BJ (cell line): ENCODE results near the gene TYSND1. TPM values are rescaled to one million over a fixed set of nuclear protein-coding genes. Genes with fewer than 3 reads are reported as not detected.

ENCODE experiments used
- CTCF ChIA-PET: fragments of 350-600 bp; formaldehyde crosslinking; extraction: SDS; loops from one replicate; lab custom pipeline; 2021; ENCODE audit warnings: antibody characterized with exemption, inconsistent platforms; lab: Yijun Ruan, JAX
- POLR2A ChIA-PET: fragments of 300-600 bp; sonication (Branson Sonifier 250); formaldehyde crosslinking; extraction: SDS; loops from one replicate; lab custom pipeline; 2021; ENCODE audit warnings: antibody characterized with exemption; lab: Charles Lee
- DNase-seq: peaks from one replicate; pipeline ENCODE4 v3.0.0-alpha.2; 2011; ENCODE audit warnings: low read depth
- H3K27me3 ChIP-seq: 2 replicates; pipeline ENCODE4 v1.6.0; 2011; ENCODE audit warnings: low read length; ENCODE audit not compliant: control insufficient read depth, insufficient read depth
- H3K36me3 ChIP-seq: 2 replicates; pipeline ENCODE4 v1.5.1; 2011; ENCODE audit warnings: low read length; ENCODE audit not compliant: control insufficient read depth, insufficient read depth
- H3K4me3 ChIP-seq: 2 replicates; pipeline ENCODE4 v1.5.1; 2011; ENCODE audit warnings: low read depth, mild to moderate bottlenecking, control low read depth, low read length
- polyA plus RNA-seq: library from polyadenylated mRNA; depleted of rRNA; stranded (reverse); fragments of >200 nt; gene quantifications from 2 replicates; pipeline ENCODE4 v1.2.3, GENCODE V29; 2011
- TF ChIP-seq, protein P1 (sequence below): IDR thresholded peaks from 2 replicates; pipeline ENCODE4 v1.5.1; 2011; ENCODE audit warnings: low read depth, mild to moderate bottlenecking, control low read depth, inconsistent platforms, low read length, moderate library complexity; ENCODE audit not compliant: insufficient read depth

The TYSND1 gene
- polyA plus RNA-seq, 1 experiment = 5.3 TPM

DNA sequence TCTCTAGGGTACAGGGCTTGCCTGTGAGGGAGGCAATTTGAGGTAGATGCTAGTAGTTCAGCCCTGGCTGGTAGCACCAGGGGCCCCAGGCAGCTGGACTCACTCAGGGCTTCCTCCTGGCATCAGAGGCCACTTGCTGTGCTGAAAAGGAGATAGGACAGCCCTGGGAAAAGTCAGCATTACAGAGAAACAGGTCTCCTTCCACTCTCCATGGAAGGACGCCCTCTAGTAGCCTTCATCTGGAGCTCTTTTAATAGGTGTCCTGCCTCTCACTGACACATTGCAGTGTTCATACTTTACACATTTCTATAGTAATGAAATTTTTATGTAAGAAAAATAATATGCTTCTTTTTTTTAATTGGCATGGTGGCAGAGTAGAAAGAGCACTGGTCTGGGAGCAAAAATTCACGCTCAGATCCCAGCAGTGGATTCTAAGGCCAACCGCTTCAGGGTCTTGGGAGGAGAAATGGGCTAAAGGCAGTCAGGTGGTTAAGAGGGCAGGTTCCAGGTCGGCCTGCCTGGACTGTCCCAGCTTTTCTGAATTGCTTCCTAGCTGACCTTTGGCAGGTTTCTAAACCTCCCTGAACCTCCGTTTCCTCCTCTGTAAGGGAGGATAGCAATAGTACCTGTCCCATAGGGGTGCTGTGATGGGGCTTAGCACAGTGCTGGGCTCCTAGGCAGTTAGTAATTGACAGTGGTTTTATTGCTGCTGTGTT lies 49.6 kb downstream of the TYSND1 start:
- POLR2A ChIA-PET = no interaction called here
- H3K36me3 ChIP-seq = no peaks in the 10 kb centered on the region
- no peak overlapping the region for H3K4me3 ChIP-seq
- CTCF ChIA-PET = interaction anchor here (1.5 to 17.9 kb wide), 2 partner anchors 10 to 20 kb away, joined by 3 to 172 read pairs; no protein-coding TSS in a partner anchor
- TF ChIP-seq, protein P1, sequence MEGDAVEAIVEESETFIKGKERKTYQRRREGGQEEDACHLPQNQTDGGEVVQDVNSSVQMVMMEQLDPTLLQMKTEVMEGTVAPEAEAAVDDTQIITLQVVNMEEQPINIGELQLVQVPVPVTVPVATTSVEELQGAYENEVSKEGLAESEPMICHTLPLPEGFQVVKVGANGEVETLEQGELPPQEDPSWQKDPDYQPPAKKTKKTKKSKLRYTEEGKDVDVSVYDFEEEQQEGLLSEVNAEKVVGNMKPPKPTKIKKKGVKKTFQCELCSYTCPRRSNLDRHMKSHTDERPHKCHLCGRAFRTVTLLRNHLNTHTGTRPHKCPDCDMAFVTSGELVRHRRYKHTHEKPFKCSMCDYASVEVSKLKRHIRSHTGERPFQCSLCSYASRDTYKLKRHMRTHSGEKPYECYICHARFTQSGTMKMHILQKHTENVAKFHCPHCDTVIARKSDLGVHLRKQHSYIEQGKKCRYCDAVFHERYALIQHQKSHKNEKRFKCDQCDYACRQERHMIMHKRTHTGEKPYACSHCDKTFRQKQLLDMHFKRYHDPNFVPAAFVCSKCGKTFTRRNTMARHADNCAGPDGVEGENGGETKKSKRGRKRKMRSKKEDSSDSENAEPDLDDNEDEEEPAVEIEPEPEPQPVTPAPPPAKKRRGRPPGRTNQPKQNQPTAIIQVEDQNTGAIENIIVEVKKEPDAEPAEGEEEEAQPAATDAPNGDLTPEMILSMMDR = no peak
- no peaks in the 10 kb centered on the region; the same call in 1 of the 2 replicates for H3K27me3 ChIP-seq
- DNase-seq = no peak

DNA sequence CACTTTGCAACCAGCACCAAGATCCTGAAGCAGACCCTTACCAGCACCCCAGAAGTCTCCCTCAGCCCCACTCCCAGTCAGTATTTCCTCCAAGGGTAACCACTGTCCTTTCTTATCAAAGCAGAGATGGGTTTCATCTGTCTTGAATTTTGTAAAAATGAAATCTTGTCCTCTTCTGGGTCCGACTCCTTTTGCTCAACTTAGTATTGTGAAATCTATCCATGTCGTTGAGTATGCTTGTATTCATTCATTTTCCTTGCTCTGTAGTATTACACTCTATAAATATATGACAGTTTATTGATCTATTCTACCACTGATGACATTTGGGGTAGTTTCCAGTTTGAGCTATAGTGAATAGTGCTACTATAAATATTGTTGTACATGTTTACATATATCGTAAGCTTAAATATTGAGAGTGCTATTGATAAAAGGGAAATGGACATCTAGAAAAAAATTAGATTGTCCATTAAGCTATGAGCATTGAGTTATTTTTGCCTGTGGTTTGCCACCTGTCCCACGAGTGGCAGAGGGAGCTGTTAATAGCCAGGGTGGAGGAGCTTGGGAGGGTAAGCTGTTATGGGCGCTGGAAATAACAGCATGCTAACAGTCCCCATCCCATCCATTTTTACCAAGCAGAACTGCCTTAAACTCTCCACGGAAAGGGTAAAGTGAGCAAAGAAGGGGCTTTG lies 50.3 kb downstream of the TYSND1 start:
- no peak for DNase-seq
- Histone ChIP-seq H3K4me3 (no peak overlapping the region), H3K36me3 (no peaks in the 10 kb centered on the region), H3K27me3 (no peaks in the 10 kb centered on the region; the same call in 1 of the 2 replicates)
- CTCF ChIA-PET = interaction anchor here (0.6 to 17.9 kb wide), 5 partner anchors 9 to 1545 kb away, joined by 3 to 172 read pairs (median 4); no protein-coding TSS in a partner anchor
- TF ChIP-seq, protein P1 = no peak
- POLR2A ChIA-PET = no interaction called here

- H3K4me3 ChIP-seq = no peak overlapping the region
- CTCF ChIA-PET = interaction anchor here (1.4 to 17.9 kb wide), 2 partner anchors 23 to 52 kb away, joined by 4 to 172 read pairs; partner anchors contain the start of gene TYSND1
- no peaks in the 10 kb centered on the region; the same call in 1 of the 2 replicates for H3K27me3 ChIP-seq
- no peak for DNase-seq
- H3K36me3 ChIP-seq = no peaks in the 10 kb centered on the region
- POLR2A ChIA-PET = no interaction called here
- TF ChIP-seq, protein P1 = no peak
Measured at GRCh38 chr10:70094250-70094649, 52.2 kb downstream of the TYSND1 start.

GRCh38 chr10:70093335-70093944 lies 53.1 kb downstream of the TYSND1 start:
- DNase-seq = no peak
- Histone ChIP-seq H3K4me3 (no peak overlapping the region), H3K27me3 (no peaks in the 10 kb centered on the region; the same call in 1 of the 2 replicates), H3K36me3 (no peaks in the 10 kb centered on the region)
- ChIA-PET CTCF (interaction anchor here (1.1 to 17.9 kb wide), 3 partner anchors 12 to 53 kb away, joined by 4 to 172 read pairs (median 5); partner anchors contain the start of gene TYSND1), POLR2A (no interaction called here)
- TF ChIP-seq, protein P1 = no peak

DNA sequence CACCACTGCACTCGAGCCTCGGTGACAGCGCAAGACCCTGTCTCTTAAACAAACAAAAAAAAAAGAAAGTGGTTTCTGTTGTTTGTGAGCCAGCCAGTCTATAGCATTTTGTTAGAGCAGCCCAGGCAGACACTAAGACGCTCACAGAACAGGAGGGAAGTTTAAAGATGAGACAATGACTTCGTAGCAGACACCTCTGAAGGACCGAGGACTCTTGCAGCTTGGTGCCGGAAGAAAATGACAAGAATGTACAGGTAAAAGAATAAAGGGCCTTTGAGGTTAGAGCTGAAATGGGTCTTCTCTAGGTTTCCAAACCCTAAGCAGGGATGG lies 54.1 kb downstream of the TYSND1 start:
- no peak for DNase-seq
- ChIA-PET CTCF (interaction anchor here (0.6 to 17.9 kb wide), 4 partner anchors 11 to 24 kb away, joined by 3 to 172 read pairs (median 5); no protein-coding TSS in a partner anchor), POLR2A (no interaction called here)
- no peak overlapping the region for H3K4me3 ChIP-seq
- no peaks in the 10 kb centered on the region; the same call in 1 of the 2 replicates for H3K27me3 ChIP-seq
- TF ChIP-seq, protein P1 = no peak
- no peaks in the 10 kb centered on the region for H3K36me3 ChIP-seq
